ENCODE results near the gene CCR1.
"Not testable (repeated sequence)": the region's sequence is repeated elsewhere in the genome, so short reads cannot be mapped to it uniquely, and the experiment has no call there.

CCR1 gene

DNA sequence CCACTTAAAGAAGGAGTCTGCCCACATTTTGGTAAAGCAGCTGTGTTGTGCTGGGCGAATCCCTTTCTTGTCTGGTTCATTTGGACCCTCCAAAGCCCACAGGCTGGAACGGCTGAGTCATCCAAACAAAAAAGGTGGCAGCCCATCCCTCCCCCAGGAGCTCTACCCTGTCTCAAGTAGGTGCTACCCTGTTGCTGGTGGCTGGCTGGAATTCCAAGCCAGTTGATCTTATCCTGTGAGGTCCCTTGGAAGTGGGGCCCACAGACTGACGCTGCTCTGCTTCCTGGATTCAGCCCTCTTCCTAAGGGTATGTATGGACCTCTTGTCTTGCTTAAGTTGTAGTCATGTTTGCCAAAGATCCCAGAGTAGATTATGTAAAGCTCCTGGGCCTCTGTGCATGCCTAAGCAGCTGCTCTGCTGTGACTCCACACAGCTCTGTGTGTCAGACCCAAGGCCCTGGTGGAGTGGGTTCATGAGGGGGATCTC, 44.5 kb downstream of the CCR1 start:
- Histone ChIP-seq H3K4me3 (ENCODE audit: low read depth, low read length) (no peak overlapping the region; the same call in 1 of the 2 replicates), H3K27me3 (ENCODE audit: control insufficient read depth, insufficient read depth, low read length) (no peaks in the 10 kb centered on the region), H3K9me3 (ENCODE audit: control insufficient read depth, insufficient read depth, low read depth, low read length) (no peaks in the 10 kb centered on the region; the same call in 1 of the 2 replicates), H3K9ac (ENCODE audit: low read length) (peak overlapping the region; percentile 15), H3K4me1 (ENCODE audit: control insufficient read depth, insufficient read depth, low read length) (peaks cover 13% of the 10 kb centered on the region; the same call in 1 of the 2 replicates), H3K36me3 (ENCODE audit: control insufficient read depth, insufficient read depth, low read length) (no peaks in the 10 kb centered on the region), H3K27ac (ENCODE audit: low read depth, low read length) (peak overlapping the region; percentile 28; the same call in 1 of the 2 replicates)

DNA sequence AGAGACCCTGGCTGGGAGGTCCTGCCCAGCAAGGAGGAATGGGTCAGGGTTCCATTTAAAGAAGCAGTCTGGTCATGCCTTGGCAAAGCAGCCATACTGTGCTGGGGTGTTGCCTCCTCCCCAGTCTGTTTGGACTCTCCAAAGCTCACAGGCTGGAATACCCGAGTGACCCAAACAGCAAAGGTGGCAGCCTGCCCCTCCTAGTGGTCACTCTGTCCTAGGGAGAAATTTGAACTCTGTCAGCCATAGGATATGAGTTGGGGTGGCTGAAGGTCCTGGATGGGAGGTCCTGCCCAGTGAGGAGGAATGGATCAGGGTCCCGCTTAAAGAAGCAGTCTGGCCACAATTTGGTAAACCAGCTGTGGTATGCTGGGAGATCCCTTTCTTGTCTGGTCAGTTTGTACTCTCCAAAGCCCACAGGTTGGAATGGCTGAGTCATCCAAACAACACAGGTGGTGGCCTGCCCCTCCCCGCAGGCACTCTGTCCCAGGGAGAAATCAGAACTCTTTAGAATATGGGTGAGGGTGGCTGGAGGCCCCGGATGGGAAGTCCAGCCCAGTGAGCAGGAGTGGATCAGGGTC, 45.0 kb downstream of the CCR1 start:
- peak overlapping the region; percentile 15 for H3K9ac ChIP-seq (ENCODE audit: low read length)
- H3K4me1 ChIP-seq (ENCODE audit: control insufficient read depth, insufficient read depth, low read length) = peaks cover 13% of the 10 kb centered on the region; the same call in 1 of the 2 replicates
- H3K36me3 ChIP-seq (ENCODE audit: control insufficient read depth, insufficient read depth, low read length) = no peaks in the 10 kb centered on the region
- H3K4me3 ChIP-seq (ENCODE audit: low read depth, low read length) = no peak overlapping the region
- no peaks in the 10 kb centered on the region for H3K27me3 ChIP-seq (ENCODE audit: control insufficient read depth, insufficient read depth, low read length)
- H3K9me3 ChIP-seq (ENCODE audit: control insufficient read depth, insufficient read depth, low read depth, low read length) = no peaks in the 10 kb centered on the region; the same call in 1 of the 2 replicates
- peak overlapping the region; percentile 28; the same call in 1 of the 2 replicates for H3K27ac ChIP-seq (ENCODE audit: low read depth, low read length)

DNA sequence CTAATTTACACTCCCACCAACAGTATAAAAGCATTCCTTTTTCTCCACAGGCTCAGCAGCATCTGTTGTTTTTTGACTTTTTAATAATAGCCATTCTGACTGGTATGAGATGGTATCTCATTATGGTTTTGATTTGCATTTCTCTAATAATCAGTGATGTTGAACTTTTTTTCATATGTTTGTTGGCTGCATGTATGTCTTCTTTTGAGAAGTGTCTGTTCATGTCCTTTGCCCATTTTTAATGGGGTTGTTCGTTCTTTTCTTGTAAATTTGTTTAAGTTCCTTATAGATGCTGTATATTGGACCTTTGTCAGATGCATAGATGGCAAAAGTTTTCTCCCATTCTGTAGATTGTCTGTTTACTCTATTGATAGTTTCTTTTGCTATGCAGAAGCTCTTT, 50.4 kb downstream of the CCR1 start:
- not testable (repeated sequence) for H3K4me1 ChIP-seq (ENCODE audit: control insufficient read depth, insufficient read depth, low read length); H3K4me3 ChIP-seq (ENCODE audit: low read depth, low read length); H3K27me3 ChIP-seq (ENCODE audit: control insufficient read depth, insufficient read depth, low read length); H3K9me3 ChIP-seq (ENCODE audit: control insufficient read depth, insufficient read depth, low read depth, low read length); H3K27ac ChIP-seq (ENCODE audit: low read depth, low read length); H3K9ac ChIP-seq (ENCODE audit: low read length); H3K36me3 ChIP-seq (ENCODE audit: control insufficient read depth, insufficient read depth, low read length)

DNA sequence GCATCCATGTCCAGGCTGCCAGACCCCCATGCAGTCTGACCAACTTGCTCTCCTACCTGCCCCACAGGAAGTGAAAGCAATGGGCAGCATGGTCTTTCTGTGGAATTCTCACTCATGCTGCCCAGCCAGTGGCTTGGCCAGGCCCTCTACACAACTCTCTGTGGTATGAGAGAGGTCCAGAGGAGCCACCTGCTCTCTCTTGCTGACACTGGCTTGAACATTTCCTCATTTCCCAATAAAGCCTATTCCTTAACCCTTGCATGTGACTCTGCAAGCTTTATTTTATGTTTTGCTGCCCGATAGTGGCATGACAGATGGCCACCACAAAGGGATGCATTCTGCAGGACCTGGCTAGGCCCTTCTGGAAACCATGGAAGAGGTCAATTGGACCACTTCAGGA, 53.8 kb downstream of the CCR1 start:
- peaks cover 3% of the 10 kb centered on the region; the same call in 1 of the 2 replicates for H3K9me3 ChIP-seq (ENCODE audit: control insufficient read depth, insufficient read depth, low read depth, low read length)
- no peaks in the 10 kb centered on the region for H3K27me3 ChIP-seq (ENCODE audit: control insufficient read depth, insufficient read depth, low read length)
- no peak overlapping the region for H3K9ac ChIP-seq (ENCODE audit: low read length)
- no peaks in the 10 kb centered on the region for H3K4me1 ChIP-seq (ENCODE audit: control insufficient read depth, insufficient read depth, low read length)
- no peak overlapping the region for H3K4me3 ChIP-seq (ENCODE audit: low read depth, low read length)
- no peaks in the 10 kb centered on the region for H3K36me3 ChIP-seq (ENCODE audit: control insufficient read depth, insufficient read depth, low read length)
- no peak overlapping the region for H3K27ac ChIP-seq (ENCODE audit: low read depth, low read length)

Measured in HUES6 (cell line).